K562 (cell line): ENCODE data around the gene OCIAD1. TPM values are rescaled to one million over a fixed set of nuclear protein-coding genes. Genes with fewer than 3 reads are reported as not detected.
A peak's percentile ranks its signal among the peaks of the same experiment; 100 is the strongest.

ENCODE experiments used
- CXXC5 ChIP-seq: fragments of 250-450 bp; sonication (Bioruptor Pico); IDR thresholded peaks from 2 replicates; pipeline ENCODE4 v1.8.0; 2022; ENCODE audit warnings: inconsistent platforms, mild to moderate bottlenecking, moderate library complexity
- GTF2A2 ChIP-seq: IDR thresholded peaks from 2 replicates; pipeline ENCODE4 v1.6.1; 2016; ENCODE audit warnings: mild to moderate bottlenecking, missing genetic modification characterization, missing compliant biosample characterization
- JUNB ChIP-seq: fragments of 450-650 bp; formaldehyde crosslinking; conservative IDR thresholded peaks from 2 replicates; pipeline ENCODE4 v1.4.0; 2020; ENCODE audit warnings: mild to moderate bottlenecking
- KAT7 ChIP-seq: sonication (generic); formaldehyde crosslinking; IDR thresholded peaks from 2 replicates; pipeline ENCODE4 v1.8.0; 2022; ENCODE audit warnings: missing genetic modification reagents, mild to moderate bottlenecking, borderline replicate concordance
- MAZ ChIP-seq, 2 experiments: fragments of 450-650 bp in 1 of 2; sonication (generic) in 1 of 2; formaldehyde crosslinking; IDR thresholded peaks in 1 of 2; conservative IDR thresholded peaks in 1 of 2; 2 replicates each; pipeline versions ENCODE4 v1.4.0 to v1.5.0; 2020; ENCODE audit warnings: mild to moderate bottlenecking in 1 of 2, missing genetic modification reagents in 1 of 2
- MCM7 ChIP-seq, 2 experiments: fragments of 450-650 bp; IDR thresholded peaks; 2 replicates each; pipeline ENCODE4 v1.6.1; 2016 to 2018
- SLC30A9 ChIP-seq: fragments of 250-450 bp; sonication (Bioruptor Pico); IDR thresholded peaks from 2 replicates; pipeline ENCODE4 v1.8.0; 2022; ENCODE audit warnings: mild to moderate bottlenecking, moderate library complexity
- SRF ChIP-seq, 2 experiments: fragments of 250-450, 450-650 bp in 1 of 2; sonication (Bioruptor Pico) in 1 of 2; sonication (generic) in 1 of 2; formaldehyde crosslinking; IDR thresholded peaks; 2 replicates each; pipeline versions ENCODE4 v1.5.0 to v1.5.1; 2020 to 2022; ENCODE audit warnings: mild to moderate bottlenecking in 1 of 2, missing genetic modification reagents in 1 of 2
- TCFL5 ChIP-seq: fragments of 250-450 bp; sonication (Bioruptor Pico); conservative IDR thresholded peaks from 2 replicates; pipeline ENCODE4 v1.6.1; 2021; ENCODE audit warnings: mild to moderate bottlenecking, moderate library complexity, matching md5 sums
- TRIM25 ChIP-seq: fragments of 450-650 bp; IDR thresholded peaks from 2 replicates; pipeline ENCODE4 v1.7.0; 2016; ENCODE audit warnings: borderline replicate concordance
- VEZF1 ChIP-seq: fragments of 200-800 bp; sonication (Bioruptor generic); IDR thresholded peaks from 2 replicates; pipeline ENCODE4 v1.6.1; 2017; ENCODE audit warnings: missing genetic modification characterization, missing compliant biosample characterization
- ZNF197 ChIP-seq: fragments of 200-800 bp; sonication (Bioruptor generic); IDR thresholded peaks from 2 replicates; pipeline ENCODE4 v1.6.1; 2016; ENCODE audit warnings: low read depth, missing genetic modification characterization, missing compliant biosample characterization
- ZNF398 ChIP-seq: fragments of 250-450 bp; sonication (Bioruptor Pico); IDR thresholded peaks from 2 replicates; pipeline ENCODE4 v1.8.0; 2021; ENCODE audit warnings: moderate library complexity, mild to moderate bottlenecking, inconsistent platforms
- ZNF431 ChIP-seq: sonication (generic); formaldehyde crosslinking; IDR thresholded peaks from 2 replicates; pipeline ENCODE4 v1.8.0; 2022; ENCODE audit warnings: mild to moderate bottlenecking, missing genetic modification reagents
- polyA plus RNA-seq, 8 experiments: library from polyadenylated mRNA; depleted of rRNA in 4 of 8; stranded (reverse) in 5 of 8; unstranded in 3 of 8; fragments of >200 nt; fragmentation: Nextera tagmentation in 2 of 8; fragmentation: Illumina TruSeq in 1 of 8; extraction: Ambion mirVana in 2 of 8; extraction: Trizol in 1 of 8; gene quantifications; 2 replicates each; pipeline versions ENCODE4 v1.2.1 to v1.2.3, GENCODE V29; 2011 to 2014; ENCODE audit warnings: inconsistent platforms in 1 of 8, missing spikeins in 1 of 8
- total RNA-seq, 7 experiments: library from RNA; depleted of rRNA in 6 of 7; stranded (reverse); fragments of >200 nt in 6 of 7; fragmentation: Illumina TruSeq in 2 of 7; extraction: Trizol in 2 of 7; gene quantifications; 2 replicates each; pipeline versions ENCODE4 v1.2.1 to v1.2.3, GENCODE V29; 2011 to 2021; ENCODE audit warnings: low replicate concordance in 1 of 7
- TF ChIP-seq, protein P1 (sequence below): fragments of 250-450 bp; sonication (Bioruptor Pico); IDR thresholded peaks from 2 replicates; pipeline ENCODE4 v1.5.0; 2021
- TF ChIP-seq, protein P2 (sequence below): fragments of 450-650 bp; IDR thresholded peaks from 2 replicates; pipeline ENCODE4 v1.6.1; 2016; ENCODE audit warnings: antibody characterized with exemption

OCIAD1 gene
- total and polyA plus RNA-seq, 9 of the 15 experiments (the other 6 are each of a cell fraction or from before 2014, with no cell fraction given) = 99.0 to 358 (median 196) TPM

GRCh38 chr4:48907706-48908477 is 77.0 kb downstream of the OCIAD1 start (continued):
- TF ChIP-seq VEZF1 (CRISPR knock-in tag) (no peak), ZNF431 (CRISPR knock-in tag) (no peak), MCM7 (IDR thresholded peaks at IDR 0.05) (no peak), TRIM25 (no peak), KAT7 (CRISPR knock-in tag) (no peak), ZNF398 (CRISPR knock-in tag) (no peak), CXXC5 (CRISPR knock-in tag) (0 out of 2 replicates have a peak, but pooled peaks have one; percentile 11), JUNB (no peak), SRF (CRISPR knock-in tag; IDR thresholded peaks at IDR 0.05) (peak in 1 of 2 experiments; percentile 74; a peak in 2 of 4 replicates), TCFL5 (no peak), GTF2A2 (peak; percentile 34; the same call in 1 of the 2 replicates), ZNF197 (no peak), MAZ (CRISPR knock-in tag; conservative IDR thresholded peaks at IDR 0.05 in 1 of 2, IDR thresholded peaks at IDR 0.05 in 1 of 2) (no peak), SLC30A9 (CRISPR knock-in tag) (no peak)
- TF ChIP-seq, protein P1, sequence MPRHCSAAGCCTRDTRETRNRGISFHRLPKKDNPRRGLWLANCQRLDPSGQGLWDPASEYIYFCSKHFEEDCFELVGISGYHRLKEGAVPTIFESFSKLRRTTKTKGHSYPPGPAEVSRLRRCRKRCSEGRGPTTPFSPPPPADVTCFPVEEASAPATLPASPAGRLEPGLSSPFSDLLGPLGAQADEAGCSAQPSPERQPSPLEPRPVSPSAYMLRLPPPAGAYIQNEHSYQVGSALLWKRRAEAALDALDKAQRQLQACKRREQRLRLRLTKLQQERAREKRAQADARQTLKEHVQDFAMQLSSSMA = no peak
- TF ChIP-seq, protein P2, sequence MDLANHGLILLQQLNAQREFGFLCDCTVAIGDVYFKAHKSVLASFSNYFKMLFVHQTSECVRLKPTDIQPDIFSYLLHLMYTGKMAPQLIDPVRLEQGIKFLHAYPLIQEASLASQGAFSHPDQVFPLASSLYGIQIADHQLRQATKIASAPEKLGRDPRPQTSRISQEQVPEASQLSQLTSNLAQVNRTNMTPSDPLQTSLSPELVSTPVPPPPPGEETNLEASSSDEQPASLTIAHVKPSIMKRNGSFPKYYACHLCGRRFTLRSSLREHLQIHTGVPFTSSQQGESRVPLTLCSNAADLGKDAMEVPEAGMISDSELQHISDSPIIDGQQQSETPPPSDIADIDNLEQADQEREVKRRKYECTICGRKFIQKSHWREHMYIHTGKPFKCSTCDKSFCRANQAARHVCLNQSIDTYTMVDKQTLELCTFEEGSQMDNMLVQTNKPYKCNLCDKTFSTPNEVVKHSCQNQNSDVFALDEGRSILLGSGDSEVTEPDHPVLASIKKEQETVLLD = no peak
